Vagina (tissue), 2 donors: ENCODE results near the gene NCAN.

ENCODE experiments used
- POLR2AphosphoS5 ChIP-seq, 2 donors: sonication (generic); formaldehyde crosslinking; IDR thresholded peaks; one replicate each; pipeline ENCODE4 v1.9.0; 2017; ENCODE audit warnings: antibody characterized with exemption in 2 of 2, mild to moderate bottlenecking in 2 of 2, low read depth in 1 of 2; ENCODE audit not compliant: insufficient read depth in 1 of 2
- TF ChIP-seq, protein P1 (sequence below), 3 experiments: fragments of 450-650 bp in 2 of 3; fragments of 200-600 bp in 1 of 3; sonication (generic) in 1 of 3; IDR thresholded peaks; one replicate each; pipeline ENCODE4 v1.5.1; 2017 to 2019; ENCODE audit warnings: antibody characterized with exemption in 3 of 3, mild to moderate bottlenecking in 2 of 3, moderate library complexity in 2 of 3

DNA sequence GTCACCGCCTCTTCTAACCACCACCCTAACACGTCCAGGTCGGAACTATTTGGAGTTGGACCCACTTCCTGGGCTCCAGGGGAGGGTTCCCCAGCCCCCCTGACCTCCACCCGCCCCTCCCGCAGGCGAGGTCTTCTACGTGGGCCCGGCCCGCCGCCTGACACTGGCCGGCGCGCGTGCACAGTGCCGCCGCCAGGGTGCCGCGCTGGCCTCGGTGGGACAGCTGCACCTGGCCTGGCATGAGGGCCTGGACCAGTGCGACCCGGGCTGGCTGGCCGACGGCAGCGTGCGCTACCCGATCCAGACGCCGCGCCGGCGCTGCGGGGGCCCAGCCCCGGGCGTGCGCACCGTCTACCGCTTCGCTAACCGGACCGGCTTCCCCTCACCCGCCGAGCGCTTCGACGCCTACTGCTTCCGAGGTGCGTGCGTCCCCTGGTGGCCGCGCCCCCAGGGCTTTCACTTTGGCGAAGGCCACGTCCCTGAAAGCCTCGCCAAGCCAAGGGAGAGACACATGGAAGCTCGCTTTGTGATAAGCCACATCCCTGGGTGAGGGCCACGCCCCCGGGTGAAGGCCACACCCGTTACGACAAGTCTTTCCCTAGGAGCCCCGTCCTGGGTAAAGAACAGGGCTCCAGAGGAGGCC is 13.2 kb downstream of the NCAN start:
- TF ChIP-seq, protein P1, sequence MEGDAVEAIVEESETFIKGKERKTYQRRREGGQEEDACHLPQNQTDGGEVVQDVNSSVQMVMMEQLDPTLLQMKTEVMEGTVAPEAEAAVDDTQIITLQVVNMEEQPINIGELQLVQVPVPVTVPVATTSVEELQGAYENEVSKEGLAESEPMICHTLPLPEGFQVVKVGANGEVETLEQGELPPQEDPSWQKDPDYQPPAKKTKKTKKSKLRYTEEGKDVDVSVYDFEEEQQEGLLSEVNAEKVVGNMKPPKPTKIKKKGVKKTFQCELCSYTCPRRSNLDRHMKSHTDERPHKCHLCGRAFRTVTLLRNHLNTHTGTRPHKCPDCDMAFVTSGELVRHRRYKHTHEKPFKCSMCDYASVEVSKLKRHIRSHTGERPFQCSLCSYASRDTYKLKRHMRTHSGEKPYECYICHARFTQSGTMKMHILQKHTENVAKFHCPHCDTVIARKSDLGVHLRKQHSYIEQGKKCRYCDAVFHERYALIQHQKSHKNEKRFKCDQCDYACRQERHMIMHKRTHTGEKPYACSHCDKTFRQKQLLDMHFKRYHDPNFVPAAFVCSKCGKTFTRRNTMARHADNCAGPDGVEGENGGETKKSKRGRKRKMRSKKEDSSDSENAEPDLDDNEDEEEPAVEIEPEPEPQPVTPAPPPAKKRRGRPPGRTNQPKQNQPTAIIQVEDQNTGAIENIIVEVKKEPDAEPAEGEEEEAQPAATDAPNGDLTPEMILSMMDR (IDR thresholded peaks at IDR 0.05): peak in 2 of 3 experiments; percentile 20 to 33
- TF ChIP-seq POLR2AphosphoS5 (IDR thresholded peaks at IDR 0.05; ENCODE audit: insufficient read depth in 1 of 2, low read depth in 1 of 2): no peak
